IMR-90 (cell line): Measurements from ENCODE around the gene SRD5A3. TPM values are rescaled to one million over a fixed set of nuclear protein-coding genes. Genes with fewer than 3 reads are reported as not detected.

Experiments used
- ATAC-seq: fragments of 200-7000 bp; cut with Tn5 transposase; 2 replicates; pipeline ENCODE4 v1.9.1; 2020; ENCODE audit warnings: low read depth, mild to moderate bottlenecking, moderate library complexity
- BruUV-seq: library from RNA; stranded (reverse); fragments of 400-500 nt; replicated peaks from 2 replicates; lab custom pipeline; 2021; lab: Mats Ljungman, UMichigan
- CTCF ChIA-PET: fragments of 300-600 bp; formaldehyde crosslinking; extraction: SDS; loops from one replicate; lab custom pipeline; 2021; ENCODE audit warnings: antibody characterized with exemption; lab: Yijun Ruan, JAX
- POLR2A ChIA-PET: fragments of 300-600 bp; sonication (Branson Sonifier 250); formaldehyde crosslinking; loops from one replicate; lab custom pipeline; 2022; ENCODE audit warnings: antibody characterized with exemption; ENCODE audit not compliant: unreplicated experiment; lab: Charles Lee
- DNase-seq: peaks from one replicate; pipeline ENCODE4 v3.0.0; 2013
- H2AFZ ChIP-seq: replicated peaks from 2 replicates; pipeline ENCODE3; 2013; ENCODE audit warnings: low read length, mild to moderate bottlenecking; ENCODE audit not compliant: poor library complexity
- H2AK5ac ChIP-seq: 2 replicates; pipeline ENCODE4 v1.6.1; 2013; ENCODE audit warnings: low read depth, low read length, inconsistent platforms
- H2AK9ac ChIP-seq: replicated peaks from 2 replicates; pipeline ENCODE3; 2013; ENCODE audit warnings: mild to moderate bottlenecking, low read depth, low read length, moderate library complexity; ENCODE audit not compliant: poor library complexity
- H2BK120ac ChIP-seq: 2 replicates; pipeline ENCODE4 v1.6.1; 2013; ENCODE audit warnings: low read depth, low read length, inconsistent platforms
- H2BK15ac ChIP-seq: 3 replicates; pipeline ENCODE4 v1.6.1; 2013; ENCODE audit warnings: low read depth, low read length, inconsistent platforms
- H2BK20ac ChIP-seq: 2 replicates; pipeline ENCODE4 v1.6.1; 2013; ENCODE audit warnings: low read depth, mild to moderate bottlenecking, inconsistent platforms, low read length, moderate library complexity
- H2BK5ac ChIP-seq: 2 replicates; pipeline ENCODE4 v1.6.1; 2013; ENCODE audit warnings: mild to moderate bottlenecking, low read depth, low read length, inconsistent platforms; ENCODE audit not compliant: poor library complexity, severe bottlenecking
- H3K14ac ChIP-seq: replicated peaks from 2 replicates; pipeline ENCODE4 v1.6.1; 2013; ENCODE audit warnings: low read depth, low read length, inconsistent platforms
- H3K18ac ChIP-seq: 2 replicates; pipeline ENCODE4 v1.6.1; 2013; ENCODE audit warnings: low read depth, low read length, control low read depth
- H3K23ac ChIP-seq: 2 replicates; pipeline ENCODE4 v1.6.1; 2013; ENCODE audit warnings: low read depth, low read length, inconsistent platforms
- H3K27ac ChIP-seq: 2 replicates; pipeline ENCODE4 v1.5.1; 2013; ENCODE audit warnings: mild to moderate bottlenecking, control low read depth, low read length; ENCODE audit not compliant: insufficient read depth
- H3K27me3 ChIP-seq: 2 replicates; pipeline ENCODE4 v1.6.1; 2013; ENCODE audit warnings: low read length; ENCODE audit not compliant: control insufficient read depth, insufficient read depth
- H3K36me3 ChIP-seq: 2 replicates; pipeline ENCODE4 v1.6.1; 2013; ENCODE audit warnings: low read length, mixed read lengths; ENCODE audit not compliant: control insufficient read depth, insufficient read depth
- H3K4ac ChIP-seq: 2 replicates; pipeline ENCODE4 v1.6.1; 2013; ENCODE audit warnings: low read depth, low read length, inconsistent platforms
- H3K4me1 ChIP-seq: 2 replicates; pipeline ENCODE4 v1.6.1; 2013; ENCODE audit warnings: low read length, mixed read lengths; ENCODE audit not compliant: control insufficient read depth, insufficient read depth
- H3K4me2 ChIP-seq: 2 replicates; pipeline ENCODE4 v1.6.1; 2013; ENCODE audit warnings: low read depth, mild to moderate bottlenecking, control low read depth, low read length, moderate library complexity
- H3K4me3 ChIP-seq: 2 replicates; pipeline ENCODE4 v1.5.1; 2013; ENCODE audit warnings: low read depth, mild to moderate bottlenecking, control low read depth, low read length, moderate library complexity; ENCODE audit not compliant: insufficient read depth
- H3K56ac ChIP-seq: 2 replicates; pipeline ENCODE4 v1.6.1; 2013; ENCODE audit warnings: low read length, inconsistent platforms; ENCODE audit not compliant: insufficient read depth; ENCODE audit errors: extremely low read depth
- H3K79me1 ChIP-seq, 2 experiments: 2 replicates each; pipeline ENCODE4 v1.6.1; 2013; ENCODE audit warnings: low read length in 2 of 2, inconsistent platforms in 1 of 2, low read depth in 1 of 2
- H3K9ac ChIP-seq: 2 replicates; pipeline ENCODE4 v1.6.1; 2013; ENCODE audit warnings: low read depth, low read length, control low read depth
- H3K9me1 ChIP-seq: 2 replicates; pipeline ENCODE4 v1.6.1; 2013; ENCODE audit warnings: low read length, inconsistent platforms; ENCODE audit not compliant: insufficient read depth
- H3K9me3 ChIP-seq: 2 replicates; pipeline ENCODE4 v1.6.1; 2013; ENCODE audit warnings: low read length; ENCODE audit not compliant: control insufficient read depth, insufficient read depth
- H4K20me1 ChIP-seq: 2 replicates; pipeline ENCODE4 v1.6.1; 2013; ENCODE audit warnings: low read length, inconsistent platforms; ENCODE audit not compliant: insufficient read depth
- H4K5ac ChIP-seq: 2 replicates; pipeline ENCODE4 v1.6.1; 2013; ENCODE audit warnings: mild to moderate bottlenecking, low read depth, low read length, control low read depth
- H4K8ac ChIP-seq, 2 experiments: 2 replicates each; pipeline ENCODE4 v1.6.1; 2013; ENCODE audit warnings: low read depth in 2 of 2, low read length in 2 of 2, control low read depth in 1 of 2, inconsistent platforms in 1 of 2
- H4K91ac ChIP-seq: 2 replicates; pipeline ENCODE4 v1.6.1; 2013; ENCODE audit warnings: low read depth, low read length, inconsistent platforms; ENCODE audit not compliant: insufficient read depth
- BHLHE40 ChIP-seq: fragments of 150-350 bp; IDR thresholded peaks from 2 replicates; pipeline ENCODE4 v1.6.1; 2016; ENCODE audit warnings: mild to moderate bottlenecking, low read depth, low read length
- CEBPB ChIP-seq: IDR thresholded peaks from 2 replicates; pipeline ENCODE4 v1.6.1; 2012; ENCODE audit warnings: low read depth, low read length, improper control_type of control experiment
- CHD1 ChIP-seq: IDR thresholded peaks from 2 replicates; pipeline ENCODE4 v1.6.1; 2012; ENCODE audit warnings: low read depth, low read length, improper control_type of control experiment
- FOS ChIP-seq: fragments of 150-350 bp; IDR thresholded peaks from 2 replicates; pipeline ENCODE4 v1.6.1; 2016; ENCODE audit warnings: low read depth, low read length
- MAFK ChIP-seq: IDR thresholded peaks from 2 replicates; pipeline ENCODE4 v1.6.1; 2012; ENCODE audit warnings: low read depth, low read length, improper control_type of control experiment
- MAZ ChIP-seq: IDR thresholded peaks from 2 replicates; pipeline ENCODE4 v1.6.1; 2012; ENCODE audit warnings: low read depth, mild to moderate bottlenecking, low read length, improper control_type of control experiment, moderate library complexity, borderline replicate concordance
- MXI1 ChIP-seq: IDR thresholded peaks from 2 replicates; pipeline ENCODE4 v1.6.1; 2012; ENCODE audit warnings: low read depth, mild to moderate bottlenecking, low read length, moderate library complexity, borderline replicate concordance
- NFE2L2 ChIP-seq: fragments of 150-350 bp; IDR thresholded peaks from 2 replicates; pipeline ENCODE4 v1.6.1; 2016; ENCODE audit warnings: low read depth, mild to moderate bottlenecking, low read length
- POLR2A ChIP-seq: IDR thresholded peaks from 2 replicates; pipeline ENCODE4 v1.6.1; 2012; ENCODE audit warnings: mild to moderate bottlenecking, low read depth, low read length
- RAD21 ChIP-seq: IDR thresholded peaks from 2 replicates; pipeline ENCODE4 v1.6.1; 2012; ENCODE audit warnings: low read length, improper control_type of control experiment
- RCOR1 ChIP-seq: IDR thresholded peaks from 2 replicates; pipeline ENCODE4 v1.6.1; 2012; ENCODE audit warnings: mild to moderate bottlenecking, low read length, improper control_type of control experiment; ENCODE audit not compliant: insufficient replicate concordance
- RFX5 ChIP-seq: IDR thresholded peaks from 2 replicates; pipeline ENCODE4 v1.8.0; 2012; ENCODE audit warnings: low read depth, mild to moderate bottlenecking, low read length, moderate library complexity
- SMC3 ChIP-seq: fragments of 150-350 bp; IDR thresholded peaks from 2 replicates; pipeline ENCODE4 v1.6.1; 2016; ENCODE audit warnings: low read depth, mild to moderate bottlenecking, antibody characterized with exemption, low read length, moderate library complexity
- USF2 ChIP-seq: fragments of 150-350 bp; IDR thresholded peaks from 2 replicates; pipeline ENCODE4 v1.6.1; 2017; ENCODE audit warnings: mild to moderate bottlenecking, antibody characterized with exemption, low read length, low read depth
- WGBS, 2 experiments: methylation state at CpG; one replicate each; pipeline versions ENCODE4 v1.1.5 to v1.1.7; 2013; ENCODE audit warnings: missing lambda C conversion rate in 2 of 2; ENCODE audit not compliant: insufficient read length in 1 of 2; ENCODE audit errors: extremely low coverage in 2 of 2; 5-methylcytosine and 5-hydroxymethylcytosine counted together
- dilution Hi-C: fragments of 300-500 bp; cut with HindIII; formaldehyde crosslinking; loops from one replicate; pipeline ENCODE4 v1.14.3; 2018; ENCODE audit warnings: low sequenced_read_pairs; ENCODE audit not compliant: unreplicated experiment
- in situ Hi-C: fragments of 300-500 bp; cut with MboI; formaldehyde crosslinking; loops from 3 replicates; pipeline ENCODE4 v1.14.3; 2019; ENCODE audit warnings: low sequenced_read_pairs, inconsistent platforms, mixed read lengths
- intact Hi-C: fragments of 100-400 bp; cut with micrococcal nuclease; formaldehyde crosslinking; loops from 2 replicates; pipeline ENCODE4 v1.10.0; 2022
- polyA plus RNA-seq, 3 experiments: library from polyadenylated mRNA; depleted of rRNA; stranded (reverse); fragments of >200 nt; gene quantifications; 2 replicates each; pipeline ENCODE4 v1.2.3, GENCODE V29; 2012; ENCODE audit warnings: low replicate concordance in 1 of 3
- total RNA-seq: library from RNA; depleted of rRNA; stranded (reverse); fragments of >200 nt; gene quantifications from 2 replicates; pipeline ENCODE4 v1.2.3, GENCODE V29; 2012
- TF ChIP-seq, protein P1 (sequence below): fragments of 150-350 bp; IDR thresholded peaks from 2 replicates; pipeline ENCODE4 v1.6.1; 2016; ENCODE audit warnings: low read depth, mild to moderate bottlenecking, low read length, moderate library complexity, borderline replicate concordance
- TF ChIP-seq, protein P2 (sequence below): conservative IDR thresholded peaks from 2 replicates; pipeline ENCODE4 v1.5.1; 2012; ENCODE audit warnings: mild to moderate bottlenecking, low read depth, low read length, improper control_type of control experiment

The SRD5A3 gene
- total and polyA plus RNA-seq, 2 of the 4 experiments (the other 2 are of a cell fraction): 5.6 to 6.8 TPM

DNA sequence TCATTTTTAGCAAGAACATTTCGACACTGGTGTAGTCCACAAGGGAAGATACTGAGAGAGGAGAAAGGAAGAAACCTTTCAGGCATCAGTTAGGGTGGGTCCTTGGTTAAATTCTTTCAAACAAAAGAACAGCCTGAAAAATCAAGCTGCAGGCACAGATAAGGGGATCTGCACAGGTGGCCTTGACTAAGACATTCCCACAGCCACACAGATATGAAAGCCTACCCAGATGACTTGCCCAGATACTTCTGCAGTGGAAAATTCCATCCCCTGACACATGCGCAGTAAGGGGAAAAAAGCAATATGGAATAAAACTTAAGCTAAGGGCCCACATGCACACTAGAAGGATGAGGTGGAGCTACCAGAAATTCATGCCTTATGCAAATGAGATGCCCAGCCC is 40.8 kb downstream of the SRD5A3 start:
- H3K9ac ChIP-seq: no peak overlapping the region
- H4K91ac ChIP-seq: no peak overlapping the region
- DNase-seq: no peak
- no peak overlapping the region for H3K4me2 ChIP-seq
- H3K27ac ChIP-seq: no peak overlapping the region
- H2AK9ac ChIP-seq: no peak overlapping the region
- dilution Hi-C loops: no loop called here
- no peak overlapping the region for H3K14ac ChIP-seq
- no peak overlapping the region for H4K8ac ChIP-seq
- no peak overlapping the region for H2AK5ac ChIP-seq
- no peak overlapping the region for H3K18ac ChIP-seq
- H2BK120ac ChIP-seq: no peak overlapping the region
- no peak for TF ChIP-seq RCOR1
- no peak for TF ChIP-seq FOS
- no peak for TF ChIP-seq MXI1
- TF ChIP-seq NFE2L2: no peak
- no peak for TF ChIP-seq BHLHE40
- TF ChIP-seq CEBPB: no peak
- no peak for TF ChIP-seq SMC3
- TF ChIP-seq MAFK: no peak
- no peak for TF ChIP-seq MAZ
- no peak for TF ChIP-seq RFX5
- no peak for TF ChIP-seq CHD1
- TF ChIP-seq RAD21: no peak
- TF ChIP-seq, protein P1, sequence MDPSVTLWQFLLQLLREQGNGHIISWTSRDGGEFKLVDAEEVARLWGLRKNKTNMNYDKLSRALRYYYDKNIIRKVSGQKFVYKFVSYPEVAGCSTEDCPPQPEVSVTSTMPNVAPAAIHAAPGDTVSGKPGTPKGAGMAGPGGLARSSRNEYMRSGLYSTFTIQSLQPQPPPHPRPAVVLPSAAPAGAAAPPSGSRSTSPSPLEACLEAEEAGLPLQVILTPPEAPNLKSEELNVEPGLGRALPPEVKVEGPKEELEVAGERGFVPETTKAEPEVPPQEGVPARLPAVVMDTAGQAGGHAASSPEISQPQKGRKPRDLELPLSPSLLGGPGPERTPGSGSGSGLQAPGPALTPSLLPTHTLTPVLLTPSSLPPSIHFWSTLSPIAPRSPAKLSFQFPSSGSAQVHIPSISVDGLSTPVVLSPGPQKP: no peak
- TF ChIP-seq, protein P2, sequence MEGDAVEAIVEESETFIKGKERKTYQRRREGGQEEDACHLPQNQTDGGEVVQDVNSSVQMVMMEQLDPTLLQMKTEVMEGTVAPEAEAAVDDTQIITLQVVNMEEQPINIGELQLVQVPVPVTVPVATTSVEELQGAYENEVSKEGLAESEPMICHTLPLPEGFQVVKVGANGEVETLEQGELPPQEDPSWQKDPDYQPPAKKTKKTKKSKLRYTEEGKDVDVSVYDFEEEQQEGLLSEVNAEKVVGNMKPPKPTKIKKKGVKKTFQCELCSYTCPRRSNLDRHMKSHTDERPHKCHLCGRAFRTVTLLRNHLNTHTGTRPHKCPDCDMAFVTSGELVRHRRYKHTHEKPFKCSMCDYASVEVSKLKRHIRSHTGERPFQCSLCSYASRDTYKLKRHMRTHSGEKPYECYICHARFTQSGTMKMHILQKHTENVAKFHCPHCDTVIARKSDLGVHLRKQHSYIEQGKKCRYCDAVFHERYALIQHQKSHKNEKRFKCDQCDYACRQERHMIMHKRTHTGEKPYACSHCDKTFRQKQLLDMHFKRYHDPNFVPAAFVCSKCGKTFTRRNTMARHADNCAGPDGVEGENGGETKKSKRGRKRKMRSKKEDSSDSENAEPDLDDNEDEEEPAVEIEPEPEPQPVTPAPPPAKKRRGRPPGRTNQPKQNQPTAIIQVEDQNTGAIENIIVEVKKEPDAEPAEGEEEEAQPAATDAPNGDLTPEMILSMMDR: no peak
- no peak for TF ChIP-seq USF2
- no peak for TF ChIP-seq POLR2A
- no peak overlapping the region for H2AFZ ChIP-seq
- no peaks in the 10 kb centered on the region; the same call in 1 of the 2 replicates for H3K9me1 ChIP-seq
- H3K79me1 ChIP-seq: no peaks in the 10 kb centered on the region
- H3K27me3 ChIP-seq: no peaks in the 10 kb centered on the region
- WGBS, 2 experiments: no CpG with 5 or more reads among the region's 2 CpGs
- no peaks in the 10 kb centered on the region for H3K36me3 ChIP-seq
- no peaks in the 10 kb centered on the region for H4K20me1 ChIP-seq
- POLR2A ChIA-PET: no interaction called here
- no peak overlapping the region for H3K4ac ChIP-seq
- BruUV-seq: no TSS peak
- H3K56ac ChIP-seq: no peak overlapping the region
- H3K9me3 ChIP-seq: no peaks in the 10 kb centered on the region
- H2BK20ac ChIP-seq: no peak overlapping the region
- no peak overlapping the region for H3K4me3 ChIP-seq
- no peak overlapping the region for H2BK5ac ChIP-seq
- no peak for ATAC-seq
- intact Hi-C loops: no loop called here
- peaks cover 4% of the 10 kb centered on the region; the same call in 1 of the 2 replicates for H3K4me1 ChIP-seq
- H3K23ac ChIP-seq: no peak overlapping the region
- H4K5ac ChIP-seq: no peak overlapping the region
- CTCF ChIA-PET: no interaction called here
- in situ Hi-C loops: no loop called here
- H2BK15ac ChIP-seq: no peak overlapping the region
